Endothelial cell of umbilical vein (primary cell): Measurements from ENCODE around the gene POM121C. TPM values are rescaled to one million over a fixed set of nuclear protein-coding genes. Genes with fewer than 3 reads are reported as not detected.
"Not testable (repeated sequence)": the region's sequence is repeated elsewhere in the genome, so short reads cannot be mapped to it uniquely, and the experiment has no call there.

Source experiments
- BruUV-seq: library from RNA; stranded (reverse); fragments of 400-500 nt; replicated peaks from 2 replicates; lab custom pipeline; 2021; lab: Mats Ljungman, UMichigan
- CTCF ChIA-PET: fragments of 300-600, 350-600 bp; sonication (Branson Sonifier 250); formaldehyde crosslinking; loops from one replicate; lab custom pipeline; 2021; ENCODE audit warnings: antibody characterized with exemption, inconsistent platforms; lab: Charles Lee
- POLR2A ChIA-PET: fragments of 300-600, 350-600 bp; sonication (Branson Sonifier 250); formaldehyde crosslinking; loops from one replicate; lab custom pipeline; 2021; ENCODE audit warnings: antibody characterized with exemption, inconsistent platforms; lab: Charles Lee
- DNase-seq: peaks from one replicate; pipeline ENCODE4 v3.0.0-alpha.2; 2011; ENCODE audit warnings: low read depth, low spot score
- FAIRE-seq: peaks from 2 replicates; lab custom pipeline; 2011; peaks lifted over from hg19 to GRCh38; lab: Jason Lieb, UNC
- H2AFZ ChIP-seq: 2 replicates; pipeline ENCODE4 v1.6.0; 2012; ENCODE audit warnings: low read depth, low read length, control low read depth, inconsistent platforms
- H3K27ac ChIP-seq: 2 replicates; pipeline ENCODE4 v1.5.1; 2011; ENCODE audit warnings: low read depth, mild to moderate bottlenecking, control low read depth, low read length, moderate library complexity; ENCODE audit not compliant: insufficient read depth
- H3K27me3 ChIP-seq, 2 experiments: 2 replicates each; pipeline versions ENCODE4 v1.6.0 to v1.6.1; 2011; ENCODE audit warnings: low read length in 2 of 2, mixed read lengths in 1 of 2; ENCODE audit not compliant: control insufficient read depth in 2 of 2, insufficient read depth in 2 of 2
- H3K36me3 ChIP-seq, 2 experiments: 2 replicates in 1 of 2; 3 replicates in 1 of 2; pipeline ENCODE4 v1.5.1; 2011; ENCODE audit warnings: low read length in 2 of 2, mild to moderate bottlenecking in 1 of 2, moderate library complexity in 1 of 2; ENCODE audit not compliant: control insufficient read depth in 2 of 2, insufficient read depth in 2 of 2; ENCODE audit errors: extremely low read depth in 1 of 2
- H3K4me1 ChIP-seq: 3 replicates; pipeline ENCODE4 v1.5.1; 2011; ENCODE audit warnings: mild to moderate bottlenecking, low read length; ENCODE audit not compliant: control insufficient read depth, insufficient read depth; ENCODE audit errors: extremely low read depth
- H3K4me2 ChIP-seq: 2 replicates; pipeline ENCODE4 v1.6.1; 2011; ENCODE audit warnings: low read length, control low read depth, mixed read lengths; ENCODE audit not compliant: insufficient read depth
- H3K4me3 ChIP-seq, 3 experiments: fragments of 200-600 bp in 1 of 3; sonication (generic), shearing (Covaris generic) in 1 of 3; replicated peaks in 1 of 3; 2 replicates each; pipeline ENCODE4 v1.5.1; 2011 to 2016; ENCODE audit warnings: control low read depth in 3 of 3, low read length in 3 of 3, mild to moderate bottlenecking in 2 of 3, inconsistent platforms in 1 of 3, low read depth in 1 of 3, moderate library complexity in 1 of 3; ENCODE audit not compliant: insufficient read depth in 1 of 3
- H3K79me2 ChIP-seq: 2 replicates; pipeline ENCODE4 v1.6.0; 2012; ENCODE audit warnings: low read length, inconsistent platforms; ENCODE audit not compliant: control insufficient read depth, insufficient read depth
- H3K9ac ChIP-seq: replicated peaks from 2 replicates; pipeline ENCODE3; 2011; ENCODE audit warnings: low read length, control low read depth; ENCODE audit not compliant: insufficient read depth; ENCODE audit errors: extremely low read depth
- H3K9me1 ChIP-seq: replicated peaks from 3 replicates; pipeline ENCODE4 v1.6.0; 2011; ENCODE audit warnings: mild to moderate bottlenecking, low read length; ENCODE audit not compliant: control insufficient read depth, insufficient read depth; ENCODE audit errors: extremely low read depth
- H3K9me3 ChIP-seq: replicated peaks from 2 replicates; pipeline ENCODE4 v1.5.1; 2012; ENCODE audit warnings: low read length, inconsistent platforms; ENCODE audit not compliant: control insufficient read depth, insufficient read depth
- H4K20me1 ChIP-seq: replicated peaks from 2 replicates; pipeline ENCODE3; 2011; ENCODE audit warnings: mild to moderate bottlenecking, low read length; ENCODE audit not compliant: control insufficient read depth, insufficient read depth; ENCODE audit errors: extremely low read depth
- dilution Hi-C: fragments of 300-500 bp; cut with MboI; formaldehyde crosslinking; loops from one replicate; pipeline ENCODE4 v1.15.0; 2019; ENCODE audit warnings: low sequenced_read_pairs; ENCODE audit not compliant: extremely low pct_ligation_motif_present
- intact Hi-C: fragments of 100-400 bp; cut with micrococcal nuclease; formaldehyde crosslinking; loops from one replicate; pipeline ENCODE4 v1.10.0; 2022
- polyA plus RNA-seq, 4 experiments: library from polyadenylated mRNA; depleted of rRNA in 3 of 4; stranded (reverse) in 3 of 4; unstranded in 1 of 4; fragments of >200 nt; gene quantifications; 2 replicates each; pipeline versions ENCODE4 v1.2.1 to v1.2.3, GENCODE V29; 2011 to 2012; ENCODE audit warnings: missing spikeins in 1 of 4
- total RNA-seq: library from RNA; stranded (reverse); gene quantifications from 2 replicates; pipeline ENCODE4 v1.2.3, GENCODE V29; 2021

The POM121C gene
- total and polyA plus RNA-seq, 2 donors (not counting 3 experiments of a cell fraction or from before 2014, with no cell fraction given): 15.4 to 45.6 TPM

GRCh38 chr7:75414708-75415427 is 71.2 kb downstream of the POM121C start:
- BruUV-seq, H4K20me1 ChIP-seq, H3K4me2 ChIP-seq, H3K9me3 ChIP-seq, FAIRE-seq, dilution Hi-C loops, H3K36me3 ChIP-seq, H3K27me3 ChIP-seq, H3K27ac ChIP-seq, POLR2A ChIA-PET, H3K4me3 ChIP-seq, H2AFZ ChIP-seq, DNase-seq, H3K9ac ChIP-seq, H3K4me1 ChIP-seq, intact Hi-C loops, H3K79me2 ChIP-seq, H3K9me1 ChIP-seq, CTCF ChIA-PET: not testable (repeated sequence)

GRCh38 chr7:75414204-75414603 is 71.9 kb downstream of the POM121C start:
- H3K27ac ChIP-seq, H3K4me3 ChIP-seq, POLR2A ChIA-PET, H3K4me1 ChIP-seq, H2AFZ ChIP-seq, H3K9me3 ChIP-seq, FAIRE-seq, BruUV-seq, H3K9me1 ChIP-seq, H3K9ac ChIP-seq, CTCF ChIA-PET, H3K79me2 ChIP-seq, dilution Hi-C loops, H3K4me2 ChIP-seq, intact Hi-C loops, H3K27me3 ChIP-seq, H4K20me1 ChIP-seq, H3K36me3 ChIP-seq, DNase-seq: not testable (repeated sequence)

- H3K9me1 ChIP-seq, H3K9me3 ChIP-seq, FAIRE-seq, H3K27me3 ChIP-seq, H3K4me3 ChIP-seq, H3K9ac ChIP-seq, H3K4me1 ChIP-seq, H2AFZ ChIP-seq, DNase-seq, H3K36me3 ChIP-seq, H3K79me2 ChIP-seq, intact Hi-C loops, H3K4me2 ChIP-seq, dilution Hi-C loops, H3K27ac ChIP-seq, CTCF ChIA-PET, H4K20me1 ChIP-seq, POLR2A ChIA-PET: not testable (repeated sequence)
- TSS peak; percentile 43 for BruUV-seq
These were observed 75.3 kb downstream of the POM121C start for GRCh38 chr7:75410823-75411173.

- H4K20me1 ChIP-seq, H3K9me3 ChIP-seq, H3K9ac ChIP-seq, BruUV-seq, intact Hi-C loops, H3K79me2 ChIP-seq, H3K27me3 ChIP-seq, CTCF ChIA-PET, DNase-seq, POLR2A ChIA-PET, H3K4me1 ChIP-seq, H2AFZ ChIP-seq, H3K9me1 ChIP-seq, H3K4me2 ChIP-seq, dilution Hi-C loops, H3K27ac ChIP-seq, H3K36me3 ChIP-seq: not testable (repeated sequence)
- FAIRE-seq: peak; percentile 73
- peak overlapping the region in 1 of 3 experiments; percentile 39 for H3K4me3 ChIP-seq
These were observed 75.9 kb downstream of the POM121C start for GRCh38 chr7:75409880-75410822.
